Activated naive CD4-positive, alpha-beta T cell treated with anti-CD3 and anti-CD28 coated beads, Interleukin-2, amount 50 U/mL, for 16 hours (primary cell): ENCODE measurements around the gene ZDHHC14.
A peak's percentile ranks its signal among the peaks of the same experiment; 100 is the strongest.
"Not testable (repeated sequence)": the region's sequence is repeated elsewhere in the genome, so short reads cannot be mapped to it uniquely, and the experiment has no call there.

Source experiments
- DNase-seq: peaks from one replicate; pipeline ENCODE4 v3.0.0-alpha.2; 2020

ZDHHC14 gene

GRCh38 chr6:157408427-157408826 is 27.4 kb downstream of the ZDHHC14 start:
- DNase-seq, result not testable (repeated sequence)

- no peak for DNase-seq
Observed at GRCh38 chr6:157410045-157410444, 29.1 kb downstream of the ZDHHC14 start.

GRCh38 chr6:157411368-157411767 is 30.4 kb downstream of the ZDHHC14 start:
- DNase-seq, result no peak

GRCh38 chr6:157412791-157413190 is 31.8 kb downstream of the ZDHHC14 start:
- DNase-seq, result no peak

- no peak for DNase-seq
Observed at GRCh38 chr6:157420497-157420896, 39.5 kb downstream of the ZDHHC14 start.

- no peak for DNase-seq
Observed at GRCh38 chr6:157424491-157425020, 43.6 kb downstream of the ZDHHC14 start.

- DNase-seq, result peak; percentile 36
Observed at GRCh38 chr6:157427969-157428368, 47.0 kb downstream of the ZDHHC14 start.

- peak; percentile 84 for DNase-seq
Observed at GRCh38 chr6:157428427-157429202, 47.6 kb downstream of the ZDHHC14 start.

GRCh38 chr6:157429248-157429647 is 48.3 kb downstream of the ZDHHC14 start:
- DNase-seq, result no peak

- no peak for DNase-seq
Observed at GRCh38 chr6:157430834-157431233, 49.8 kb downstream of the ZDHHC14 start.

- no peak for DNase-seq
Observed at GRCh38 chr6:157432231-157432891, 51.4 kb downstream of the ZDHHC14 start.

- no peak for DNase-seq
Observed at GRCh38 chr6:157432892-157433265, 51.9 kb downstream of the ZDHHC14 start.

GRCh38 chr6:157433678-157434081 is 52.7 kb downstream of the ZDHHC14 start:
- DNase-seq, result no peak

GRCh38 chr6:157434349-157435033 is 53.5 kb downstream of the ZDHHC14 start:
- no peak for DNase-seq

GRCh38 chr6:157436219-157436943 is 55.4 kb downstream of the ZDHHC14 start:
- DNase-seq, result no peak

- DNase-seq, result no peak
Observed at GRCh38 chr6:157436944-157437336, 56.0 kb downstream of the ZDHHC14 start.

GRCh38 chr6:157438611-157439111 is 57.7 kb downstream of the ZDHHC14 start:
- no peak for DNase-seq

- no peak for DNase-seq
Observed at GRCh38 chr6:157440171-157440570, 59.2 kb downstream of the ZDHHC14 start.

- DNase-seq, result no peak
Observed at GRCh38 chr6:157442291-157442690, 61.3 kb downstream of the ZDHHC14 start.

GRCh38 chr6:157443066-157443800 is 62.2 kb downstream of the ZDHHC14 start:
- DNase-seq, result no peak

GRCh38 chr6:157445277-157446009 is 64.5 kb downstream of the ZDHHC14 start:
- DNase-seq, result no peak
